Colonic mucosa (tissue), 4 donors: ENCODE measurements around the gene GRIK2. TPM values are rescaled to one million over a fixed set of nuclear protein-coding genes. Genes with fewer than 3 reads are reported as not detected.

Experiments used
- DNase-seq: peaks from one replicate; pipeline ENCODE4 v3.0.0-alpha.2; 2020
- H3K27ac ChIP-seq: fragments of 200-600 bp; one replicate; pipeline ENCODE4 v1.8.0; 2021
- H3K27me3 ChIP-seq: fragments of 200-600 bp; one replicate; pipeline ENCODE4 v1.8.0; 2021
- H3K36me3 ChIP-seq: fragments of 200-600 bp; one replicate; pipeline ENCODE4 v1.8.0; 2021
- H3K4me1 ChIP-seq: fragments of 200-600 bp; one replicate; pipeline ENCODE4 v1.8.0; 2021; ENCODE audit warnings: mild to moderate bottlenecking
- H3K4me3 ChIP-seq: fragments of 200-600 bp; one replicate; pipeline ENCODE4 v1.8.0; 2021
- H3K9ac ChIP-seq, 2 donors: one replicate each; pipeline ENCODE4 v1.7.0; 2013; ENCODE audit warnings: control low read depth in 2 of 2, low read depth in 2 of 2, low read length in 2 of 2
- H3K9me3 ChIP-seq: fragments of 200-600 bp; one replicate; pipeline ENCODE4 v1.8.0; 2021
- intact Hi-C: fragments of 100-400 bp; cut with DNase I; formaldehyde crosslinking; loops from one replicate; pipeline ENCODE4 v1.14.1; 2022
- total RNA-seq, 2 donors: library from RNA; stranded (reverse); fragmentation: NEBNext Ultra II Directional in 1 of 2; extraction: Animal tissue kit (Norgen Biotek cat#: 25700) in 1 of 2; gene quantifications; one replicate each; pipeline ENCODE4 v1.2.1, GENCODE V29; 2021
- TF ChIP-seq, protein P1 (sequence below): fragments of 200-600 bp; IDR thresholded peaks from one replicate; pipeline ENCODE4 v1.8.0; 2022; ENCODE audit warnings: antibody characterized with exemption, mild to moderate bottlenecking
- donor health status: healthy.
- donor health status: DM: no; HTN: no; CAD: no.
- donor health status: DM: no; HTN: no; CAD: no.

GRIK2 gene
- total RNA-seq, 2 donors from 2014 or later = 0.50 to 0.72 TPM

- TF ChIP-seq, protein P1, sequence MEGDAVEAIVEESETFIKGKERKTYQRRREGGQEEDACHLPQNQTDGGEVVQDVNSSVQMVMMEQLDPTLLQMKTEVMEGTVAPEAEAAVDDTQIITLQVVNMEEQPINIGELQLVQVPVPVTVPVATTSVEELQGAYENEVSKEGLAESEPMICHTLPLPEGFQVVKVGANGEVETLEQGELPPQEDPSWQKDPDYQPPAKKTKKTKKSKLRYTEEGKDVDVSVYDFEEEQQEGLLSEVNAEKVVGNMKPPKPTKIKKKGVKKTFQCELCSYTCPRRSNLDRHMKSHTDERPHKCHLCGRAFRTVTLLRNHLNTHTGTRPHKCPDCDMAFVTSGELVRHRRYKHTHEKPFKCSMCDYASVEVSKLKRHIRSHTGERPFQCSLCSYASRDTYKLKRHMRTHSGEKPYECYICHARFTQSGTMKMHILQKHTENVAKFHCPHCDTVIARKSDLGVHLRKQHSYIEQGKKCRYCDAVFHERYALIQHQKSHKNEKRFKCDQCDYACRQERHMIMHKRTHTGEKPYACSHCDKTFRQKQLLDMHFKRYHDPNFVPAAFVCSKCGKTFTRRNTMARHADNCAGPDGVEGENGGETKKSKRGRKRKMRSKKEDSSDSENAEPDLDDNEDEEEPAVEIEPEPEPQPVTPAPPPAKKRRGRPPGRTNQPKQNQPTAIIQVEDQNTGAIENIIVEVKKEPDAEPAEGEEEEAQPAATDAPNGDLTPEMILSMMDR = no peak
- no peak for DNase-seq
- H3K4me3 ChIP-seq = no peak overlapping the region
- H3K27me3 ChIP-seq = no peaks in the 10 kb centered on the region
- H3K36me3 ChIP-seq = no peaks in the 10 kb centered on the region
- H3K9ac ChIP-seq = no peak overlapping the region
- H3K27ac ChIP-seq = no peak overlapping the region
- intact Hi-C loops = no loop called here
- H3K4me1 ChIP-seq = no peaks in the 10 kb centered on the region
- H3K9me3 ChIP-seq = no peaks in the 10 kb centered on the region
Observed at GRCh38 chr6:101509536-101509935, 116.0 kb downstream of the GRIK2 start.

GRCh38 chr6:101513181-101513580 lies 119.7 kb downstream of the GRIK2 start:
- H3K4me3 ChIP-seq = no peak overlapping the region
- TF ChIP-seq, protein P1 = no peak
- no peaks in the 10 kb centered on the region for H3K9me3 ChIP-seq
- no peak overlapping the region for H3K9ac ChIP-seq
- no peaks in the 10 kb centered on the region for H3K4me1 ChIP-seq
- no peak for DNase-seq
- no peak overlapping the region for H3K27ac ChIP-seq
- H3K36me3 ChIP-seq = no peaks in the 10 kb centered on the region
- intact Hi-C loops = no loop called here
- H3K27me3 ChIP-seq = no peaks in the 10 kb centered on the region

DNA sequence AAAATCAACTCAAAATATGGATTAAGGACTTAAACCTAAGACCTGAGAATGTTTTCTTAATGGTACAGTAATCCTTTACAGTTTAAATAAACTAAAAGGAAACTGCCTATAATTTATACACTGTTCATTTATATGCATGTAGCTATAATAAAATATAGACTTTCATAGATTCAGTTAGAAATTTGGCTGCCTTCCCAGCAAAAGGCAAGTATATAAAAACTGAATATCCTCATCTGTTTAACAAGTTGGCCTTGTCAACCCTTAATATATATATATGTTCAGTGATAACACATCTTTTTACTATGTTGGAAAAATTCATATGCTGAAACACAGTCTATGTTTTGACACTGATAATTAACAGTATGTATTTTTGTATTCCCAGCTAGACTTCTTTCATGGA lies 123.1 kb downstream of the GRIK2 start:
- no peaks in the 10 kb centered on the region for H3K27me3 ChIP-seq
- H3K27ac ChIP-seq = no peak overlapping the region
- H3K9ac ChIP-seq = no peak overlapping the region
- H3K9me3 ChIP-seq = no peaks in the 10 kb centered on the region
- H3K36me3 ChIP-seq = no peaks in the 10 kb centered on the region
- H3K4me3 ChIP-seq = no peak overlapping the region
- TF ChIP-seq, protein P1 = no peak
- intact Hi-C loops = no loop called here
- H3K4me1 ChIP-seq = no peaks in the 10 kb centered on the region
- DNase-seq = no peak

DNA sequence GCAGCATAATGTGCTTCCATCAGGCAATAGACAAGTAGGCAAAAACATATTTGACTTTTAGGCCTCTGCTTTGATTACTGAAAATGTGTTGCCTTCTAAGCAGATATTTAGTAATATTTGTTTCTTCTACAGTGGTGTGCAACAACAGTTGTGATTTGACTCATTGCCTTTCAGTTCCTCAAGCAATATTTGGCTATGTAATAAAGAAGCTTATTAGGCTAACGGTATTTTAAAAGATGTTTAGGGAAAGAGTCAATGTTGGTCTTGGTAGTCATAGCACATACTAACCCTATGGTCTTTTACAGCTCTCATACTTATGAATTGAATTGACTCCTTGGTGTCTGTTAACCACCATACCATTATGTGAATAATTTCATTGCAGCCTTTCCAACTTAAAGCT lies 124.1 kb downstream of the GRIK2 start:
- TF ChIP-seq, protein P1 = no peak
- H3K27me3 ChIP-seq = no peaks in the 10 kb centered on the region
- no peak overlapping the region for H3K9ac ChIP-seq
- H3K4me3 ChIP-seq = no peak overlapping the region
- H3K36me3 ChIP-seq = no peaks in the 10 kb centered on the region
- intact Hi-C loops = no loop called here
- no peaks in the 10 kb centered on the region for H3K9me3 ChIP-seq
- no peaks in the 10 kb centered on the region for H3K4me1 ChIP-seq
- no peak for DNase-seq
- no peak overlapping the region for H3K27ac ChIP-seq

DNA sequence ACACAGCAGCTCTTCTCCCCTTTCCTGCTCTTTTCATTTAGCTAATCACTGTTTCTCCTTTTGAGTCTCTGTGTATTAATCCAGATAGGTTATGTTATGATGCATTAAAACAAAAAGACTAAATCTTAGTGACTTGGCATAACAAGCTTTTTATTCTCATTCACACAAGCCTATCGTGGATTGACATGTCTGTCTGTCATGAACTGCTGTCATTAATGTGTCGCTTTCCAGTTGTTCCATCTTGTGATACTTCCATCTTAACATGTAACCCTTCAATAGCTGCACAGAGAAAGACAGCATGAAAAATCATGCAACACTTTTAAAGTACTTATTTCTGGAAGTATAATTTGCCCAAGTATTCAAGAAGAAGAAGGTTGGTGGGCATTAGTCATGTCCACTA lies 128.7 kb downstream of the GRIK2 start:
- H3K9ac ChIP-seq = no peak overlapping the region
- no peaks in the 10 kb centered on the region for H3K4me1 ChIP-seq
- TF ChIP-seq, protein P1 = no peak
- no peaks in the 10 kb centered on the region for H3K27me3 ChIP-seq
- intact Hi-C loops = no loop called here
- H3K36me3 ChIP-seq = no peaks in the 10 kb centered on the region
- no peak overlapping the region for H3K27ac ChIP-seq
- H3K4me3 ChIP-seq = no peak overlapping the region
- DNase-seq = no peak
- no peaks in the 10 kb centered on the region for H3K9me3 ChIP-seq

DNA sequence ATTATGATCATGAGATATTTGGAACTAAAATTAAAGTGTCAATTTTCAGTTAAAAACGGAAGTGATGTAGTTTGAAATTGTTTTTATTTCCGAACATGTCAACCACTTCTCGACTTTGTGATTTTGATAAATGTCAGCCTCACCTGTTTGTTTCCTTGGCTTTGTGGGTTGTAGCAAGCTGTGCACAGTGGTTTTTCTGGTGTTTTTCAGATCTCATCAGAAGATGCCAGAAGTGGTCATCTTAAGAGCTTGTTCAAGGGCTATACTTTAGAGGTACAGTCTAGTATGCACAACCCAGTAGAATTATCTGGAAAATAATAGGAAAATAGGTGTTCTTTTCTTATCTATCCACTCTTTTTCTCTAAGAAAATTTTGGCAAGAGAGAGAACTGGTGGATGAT lies 134.0 kb downstream of the GRIK2 start:
- Histone ChIP-seq H3K9ac (no peak overlapping the region), H3K4me1 (no peaks in the 10 kb centered on the region), H3K9me3 (no peaks in the 10 kb centered on the region), H3K4me3 (no peak overlapping the region), H3K27me3 (no peaks in the 10 kb centered on the region), H3K27ac (no peak overlapping the region), H3K36me3 (no peaks in the 10 kb centered on the region)
- TF ChIP-seq, protein P1 = no peak
- DNase-seq = no peak
- intact Hi-C loops = no loop called here
